Testis (tissue), 3 donors: Measurements from ENCODE around the gene CPSF4L. TPM values are rescaled to one million over a fixed set of nuclear protein-coding genes. Genes with fewer than 3 reads are reported as not detected.
"Not testable (repeated sequence)": the region's sequence is repeated elsewhere in the genome, so short reads cannot be mapped to it uniquely, and the experiment has no call there.

Source experiments
- DNase-seq: peaks from one replicate; pipeline ENCODE4 v3.0.0-alpha.2; 2019
- H3K27ac ChIP-seq, 2 donors: fragments of 200-600 bp; sonication (generic); one replicate each; pipeline ENCODE4 v1.5.1; 2019
- H3K27me3 ChIP-seq: fragments of 200-600 bp; sonication (generic); one replicate; pipeline ENCODE4 v1.5.1; 2019
- H3K36me3 ChIP-seq: fragments of 200-600 bp; sonication (generic); one replicate; pipeline ENCODE4 v1.5.1; 2017; ENCODE audit warnings: low read depth; ENCODE audit errors: missing control alignments
- H3K4me1 ChIP-seq: fragments of 200-600 bp; sonication (generic); one replicate; pipeline ENCODE4 v1.5.1; 2019
- H3K4me3 ChIP-seq, 2 donors: fragments of 200-600 bp; sonication (generic); one replicate each; pipeline ENCODE4 v1.5.1; 2017 to 2019
- H3K9me3 ChIP-seq: fragments of 200-600 bp; sonication (generic); one replicate; pipeline ENCODE4 v1.5.1; 2017
- CTCF ChIP-seq, 3 experiments: fragments of 450-650 bp in 2 of 3; fragments of 200-600 bp in 1 of 3; sonication (generic) in 1 of 3; IDR thresholded peaks; one replicate each; pipeline ENCODE4 v1.5.1; 2016 to 2019; ENCODE audit warnings: antibody characterized with exemption in 3 of 3, mild to moderate bottlenecking in 2 of 3, moderate library complexity in 1 of 3
- POLR2A ChIP-seq: fragments of 450-650 bp; IDR thresholded peaks from one replicate; pipeline ENCODE4 v1.6.1; 2017; ENCODE audit warnings: antibody characterized with exemption, mild to moderate bottlenecking, moderate library complexity
- whole genome bisulfite sequencing, 2 donors: methylation state at CpG; one replicate each; pipeline ENCODE4 v1.1.5; 2018; 5-methylcytosine and 5-hydroxymethylcytosine counted together
- intact Hi-C: fragments of 100-400 bp; cut with DNase I; formaldehyde crosslinking; loops from one replicate; pipeline ENCODE4 v1.15.1; 2023; ENCODE audit warnings: low total_unique reads
- polyA plus RNA-seq: library from polyadenylated mRNA; stranded (reverse); fragments of 350-450 nt; fragmentation: Illumina TruSeq; extraction: RNeasy Lipid Tissue Mini Kit (QIAGEN cat#74804); gene quantifications from one replicate; pipeline ENCODE4 v1.2.3, GENCODE V29; 2014; ENCODE audit warnings: low read depth, low replicate concordance; ENCODE audit not compliant: insufficient read depth
- total RNA-seq, 2 donors: library from RNA; depleted of rRNA; stranded (reverse); fragments of >200 nt; gene quantifications; one replicate each; pipeline ENCODE4 v1.2.3, GENCODE V29; 2016

CPSF4L gene
- total and polyA plus RNA-seq, 3 donors from 2014 or later: 0.79 to 0.94 TPM; not detected in 1

GRCh38 chr17:73267648-73268537 lies 6.2 kb upstream of the CPSF4L start:
- no peak for TF ChIP-seq POLR2A
- no peak for TF ChIP-seq CTCF (IDR thresholded peaks at IDR 0.05)
- Histone ChIP-seq H3K27ac (no peak overlapping the region), H3K4me1 (peaks cover 12% of the 10 kb centered on the region), H3K4me3 (no peak overlapping the region), H3K36me3 (no peaks in the 10 kb centered on the region), H3K9me3 (no peaks in the 10 kb centered on the region), H3K27me3 (no peaks in the 10 kb centered on the region)
- intact Hi-C loops: no loop called here
- no peak for DNase-seq
- WGBS, 2 donors: 53 to 72% methylated on average over 10 to 11 of the region's 11 CpGs

GRCh38 chr17:73266796-73267195 lies 5.1 kb upstream of the CPSF4L start:
- Histone ChIP-seq H3K36me3 (no peaks in the 10 kb centered on the region), H3K4me1 (peaks cover 11% of the 10 kb centered on the region), H3K4me3 (no peak overlapping the region), H3K9me3 (no peaks in the 10 kb centered on the region), H3K27ac (no peak overlapping the region), H3K27me3 (no peaks in the 10 kb centered on the region)
- TF ChIP-seq POLR2A (no peak), CTCF (IDR thresholded peaks at IDR 0.05) (no peak)
- DNase-seq: peak; percentile 55
- WGBS, 2 donors: 70 to 75% methylated on average over 11 of the region's 11 CpGs
- intact Hi-C loops: no loop called here

- no peak overlapping the region for H3K27ac ChIP-seq
- no peaks in the 10 kb centered on the region for H3K27me3 ChIP-seq
- H3K4me1 ChIP-seq: peaks cover 19% of the 10 kb centered on the region
- intact Hi-C loops: no loop called here
- no peak overlapping the region for H3K4me3 ChIP-seq
- no peak for TF ChIP-seq POLR2A
- no peak for TF ChIP-seq CTCF (IDR thresholded peaks at IDR 0.05)
- no peaks in the 10 kb centered on the region for H3K36me3 ChIP-seq
- DNase-seq: no peak
- H3K9me3 ChIP-seq: no peaks in the 10 kb centered on the region
- WGBS, 2 donors: 87 to 89% methylated on average over 24 of the region's 24 CpGs
These were observed 4.3 kb upstream of the CPSF4L start for GRCh38 chr17:73265646-73266640.

GRCh38 chr17:73264448-73264847 lies 2.8 kb upstream of the CPSF4L start:
- peaks cover 24% of the 10 kb centered on the region for H3K4me1 ChIP-seq
- H3K4me3 ChIP-seq, intact Hi-C loops, H3K9me3 ChIP-seq, H3K36me3 ChIP-seq, H3K27ac ChIP-seq, DNase-seq, H3K27me3 ChIP-seq: not testable (repeated sequence)
- 63 to 68% methylated on average over 2 of the region's 2 CpGs for WGBS, 2 donors
